Measurements from ENCODE around the gene GMIP.

DNA sequence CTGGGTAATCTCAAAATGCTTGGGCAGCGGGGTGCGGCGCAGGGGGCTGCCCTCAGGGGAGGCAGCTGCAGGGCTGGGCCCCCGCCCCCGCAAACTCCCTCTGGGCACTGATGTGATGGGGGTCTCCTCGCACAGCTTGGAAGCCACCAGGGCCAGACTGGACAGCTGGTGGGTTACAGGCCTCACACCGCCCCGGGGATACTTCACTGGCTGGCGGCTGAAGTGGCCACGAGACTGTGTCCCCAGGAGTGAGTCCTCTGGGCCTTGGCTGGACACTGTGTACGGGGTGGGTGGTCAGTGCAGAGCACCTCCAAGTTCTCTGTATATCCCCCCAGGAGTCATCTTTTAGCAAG lies 13.4 kb downstream of the GMIP start:
- no peak for TF ChIP-seq CTCF (IDR thresholded peaks at IDR 0.05)
- TF ChIP-seq POLR2A (IDR thresholded peaks at IDR 0.05) = no peak

Measured in heart left ventricle (tissue), 13 donors.